Activated naive CD4-positive, alpha-beta T cell treated with anti-CD3 and anti-CD28 coated beads, Interleukin-2, amount 10 ng/mL, durations not matched to agents 7 days and 5 days (primary cell): ENCODE results near the gene SYCE3.

Source experiments
- CTCF ChIA-PET: fragments of 350-600 bp; sonication (Branson Sonifier 250); formaldehyde crosslinking; loops from one replicate; lab custom pipeline; 2021; ENCODE audit warnings: antibody characterized with exemption; lab: Charles Lee
- DNase-seq: peaks from one replicate; pipeline ENCODE4 v3.0.0-alpha.2; 2020
- H3K27ac Mint-ChIP-seq: one replicate; pipeline ENCODE4 v1.8.0; 2021; ENCODE audit warnings: mild to moderate bottlenecking, moderate library complexity, mixed read lengths
- H3K27me3 Mint-ChIP-seq: one replicate; pipeline ENCODE4 v1.8.0; 2021; ENCODE audit warnings: mild to moderate bottlenecking, mixed read lengths
- H3K36me3 Mint-ChIP-seq: one replicate; pipeline ENCODE4 v1.8.0; 2021; ENCODE audit warnings: mixed read lengths
- H3K4me1 Mint-ChIP-seq: one replicate; pipeline ENCODE4 v1.8.0; 2021; ENCODE audit warnings: mixed read lengths
- H3K4me3 Mint-ChIP-seq: one replicate; pipeline ENCODE4 v1.8.0; 2021; ENCODE audit warnings: mild to moderate bottlenecking, moderate library complexity, mixed read lengths
- H3K9me3 Mint-ChIP-seq: one replicate; pipeline ENCODE4 v1.8.0; 2021; ENCODE audit warnings: mixed read lengths

SYCE3 gene

GRCh38 chr22:50576070-50576469 lies 13.4 kb upstream of the SYCE3 start:
- no peak overlapping the region for H3K4me3 Mint-ChIP-seq
- H3K27me3 Mint-ChIP-seq: no peaks in the 10 kb centered on the region
- DNase-seq: no peak
- H3K36me3 Mint-ChIP-seq: peaks cover 20% of the 10 kb centered on the region
- H3K9me3 Mint-ChIP-seq: no peaks in the 10 kb centered on the region
- CTCF ChIA-PET: interaction anchor here (0.6 to 3.5 kb wide), 4 partner anchors 13 to 253 kb away, joined by 3 to 10 read pairs (median 5); partner anchors contain the start of gene SYCE3
- peaks cover 30% of the 10 kb centered on the region for H3K4me1 Mint-ChIP-seq
- no peak overlapping the region for H3K27ac Mint-ChIP-seq

GRCh38 chr22:50575426-50575941 lies 12.8 kb upstream of the SYCE3 start:
- Mint-ChIP-seq H3K36me3 (peaks cover 24% of the 10 kb centered on the region), H3K4me3 (no peak overlapping the region), H3K4me1 (peaks cover 26% of the 10 kb centered on the region), H3K27me3 (no peaks in the 10 kb centered on the region), H3K9me3 (no peaks in the 10 kb centered on the region), H3K27ac (no peak overlapping the region)
- no peak for DNase-seq
- CTCF ChIA-PET: interaction anchor here (0.8 to 3.5 kb wide), 3 partner anchors 12 to 46 kb away, joined by 3 to 10 read pairs (median 6); partner anchors contain the start of gene SYCE3

- Mint-ChIP-seq H3K4me3 (no peak overlapping the region), H3K27me3 (no peaks in the 10 kb centered on the region), H3K36me3 (peaks cover 21% of the 10 kb centered on the region), H3K9me3 (no peaks in the 10 kb centered on the region), H3K27ac (no peak overlapping the region), H3K4me1 (peaks cover 17% of the 10 kb centered on the region)
- no peak for DNase-seq
- CTCF ChIA-PET: interaction anchor here (3.5 kb wide), 1 partner anchor 11 kb away, joined by 10 read pairs; the partner anchor contains the start of gene SYCE3
Observed at GRCh38 chr22:50574383-50574755, 11.7 kb upstream of the SYCE3 start.

- Mint-ChIP-seq H3K36me3 (peaks cover 22% of the 10 kb centered on the region), H3K27ac (peak overlapping the region; percentile 24), H3K27me3 (no peaks in the 10 kb centered on the region), H3K4me3 (no peak overlapping the region), H3K9me3 (no peaks in the 10 kb centered on the region), H3K4me1 (peaks cover 17% of the 10 kb centered on the region)
- CTCF ChIA-PET: interaction anchor here (1.9 kb wide), 1 partner anchor 11 kb away, joined by 9 read pairs; the partner anchor contains the start of gene SYCE3
- DNase-seq: no peak
Observed at GRCh38 chr22:50573491-50574382, 11.0 kb upstream of the SYCE3 start.

- no peak overlapping the region for H3K4me3 Mint-ChIP-seq
- CTCF ChIA-PET: interaction anchor here (1.9 kb wide), 1 partner anchor 10 kb away, joined by 9 read pairs; the partner anchor contains the start of gene SYCE3
- H3K4me1 Mint-ChIP-seq: peaks cover 13% of the 10 kb centered on the region
- DNase-seq: no peak
- no peak overlapping the region for H3K27ac Mint-ChIP-seq
- H3K36me3 Mint-ChIP-seq: peaks cover 25% of the 10 kb centered on the region
- H3K9me3 Mint-ChIP-seq: no peaks in the 10 kb centered on the region
- no peaks in the 10 kb centered on the region for H3K27me3 Mint-ChIP-seq
Observed at GRCh38 chr22:50572965-50573364, 10.2 kb upstream of the SYCE3 start.

GRCh38 chr22:50571264-50572175 lies 8.8 kb upstream of the SYCE3 start:
- Mint-ChIP-seq H3K4me3 (no peak overlapping the region), H3K27me3 (no peaks in the 10 kb centered on the region), H3K4me1 (peaks cover 1% of the 10 kb centered on the region), H3K9me3 (no peaks in the 10 kb centered on the region), H3K27ac (no peak overlapping the region), H3K36me3 (peaks cover 25% of the 10 kb centered on the region)
- DNase-seq: no peak
- CTCF ChIA-PET: interaction anchor here (1.9 kb wide), 1 partner anchor 8 kb away, joined by 9 read pairs; the partner anchor contains the start of gene SYCE3

- peaks cover 2% of the 10 kb centered on the region for H3K27me3 Mint-ChIP-seq
- CTCF ChIA-PET: no interaction called here
- H3K4me1 Mint-ChIP-seq: no peaks in the 10 kb centered on the region
- H3K36me3 Mint-ChIP-seq: peaks cover 25% of the 10 kb centered on the region
- H3K27ac Mint-ChIP-seq: no peak overlapping the region
- DNase-seq: no peak
- H3K9me3 Mint-ChIP-seq: no peaks in the 10 kb centered on the region
- H3K4me3 Mint-ChIP-seq: no peak overlapping the region
Observed at GRCh38 chr22:50570861-50571260, 8.1 kb upstream of the SYCE3 start.

GRCh38 chr22:50569896-50570535 lies 7.3 kb upstream of the SYCE3 start:
- H3K27ac Mint-ChIP-seq: no peak overlapping the region
- H3K4me3 Mint-ChIP-seq: no peak overlapping the region
- DNase-seq: no peak
- no peaks in the 10 kb centered on the region for H3K9me3 Mint-ChIP-seq
- H3K4me1 Mint-ChIP-seq: no peaks in the 10 kb centered on the region
- CTCF ChIA-PET: interaction anchor here (0.6 kb wide), 1 partner anchor 126 kb away, joined by 4 read pairs; no protein-coding TSS in a partner anchor
- H3K27me3 Mint-ChIP-seq: peaks cover 8% of the 10 kb centered on the region
- H3K36me3 Mint-ChIP-seq: peaks cover 25% of the 10 kb centered on the region

GRCh38 chr22:50569041-50569459 lies 6.3 kb upstream of the SYCE3 start:
- H3K27ac Mint-ChIP-seq: no peak overlapping the region
- H3K27me3 Mint-ChIP-seq: peaks cover 16% of the 10 kb centered on the region
- CTCF ChIA-PET: interaction anchor here (0.6 kb wide), 1 partner anchor 125 kb away, joined by 4 read pairs; no protein-coding TSS in a partner anchor
- H3K9me3 Mint-ChIP-seq: no peaks in the 10 kb centered on the region
- peaks cover 22% of the 10 kb centered on the region for H3K36me3 Mint-ChIP-seq
- H3K4me1 Mint-ChIP-seq: no peaks in the 10 kb centered on the region
- no peak for DNase-seq
- no peak overlapping the region for H3K4me3 Mint-ChIP-seq

- peaks cover 3% of the 10 kb centered on the region for H3K4me1 Mint-ChIP-seq
- DNase-seq: no peak
- peaks cover 22% of the 10 kb centered on the region for H3K36me3 Mint-ChIP-seq
Observed at GRCh38 chr22:50568626-50569025, 5.9 kb upstream of the SYCE3 start.

GRCh38 chr22:50567721-50568252 lies 5.1 kb upstream of the SYCE3 start:
- peaks cover 11% of the 10 kb centered on the region for H3K4me1 Mint-ChIP-seq
- no peak for DNase-seq
- peaks cover 22% of the 10 kb centered on the region for H3K36me3 Mint-ChIP-seq
- CTCF ChIA-PET: no interaction called here
- no peak overlapping the region for H3K27ac Mint-ChIP-seq
- H3K27me3 Mint-ChIP-seq: peaks cover 28% of the 10 kb centered on the region
- no peak overlapping the region for H3K4me3 Mint-ChIP-seq
- no peaks in the 10 kb centered on the region for H3K9me3 Mint-ChIP-seq

More at GRCh38 chr22:50568626-50569025, 5.9 kb upstream of the SYCE3 start:
- no peaks in the 10 kb centered on the region for H3K9me3 Mint-ChIP-seq
- H3K27ac Mint-ChIP-seq: no peak overlapping the region
- H3K27me3 Mint-ChIP-seq: peaks cover 20% of the 10 kb centered on the region
- CTCF ChIA-PET: no interaction called here
- no peak overlapping the region for H3K4me3 Mint-ChIP-seq

GRCh38 chr22:50564289-50564688 lies 1.6 kb upstream of the SYCE3 start:
- Mint-ChIP-seq H3K27me3 (peaks cover 50% of the 10 kb centered on the region), H3K4me1 (peaks cover 22% of the 10 kb centered on the region), H3K36me3 (peaks cover 7% of the 10 kb centered on the region), H3K9me3 (no peaks in the 10 kb centered on the region), H3K27ac (no peak overlapping the region), H3K4me3 (no peak overlapping the region)
- CTCF ChIA-PET: interaction anchor here (0.8 to 4.3 kb wide), 4 partner anchors 17 to 56 kb away, joined by 3 to 28 read pairs (median 4); partner anchors contain the start of genes KLHDC7B and SCO2
- no peak for DNase-seq
